ENCODE results near the gene PHC2.

The PHC2 gene

DNA sequence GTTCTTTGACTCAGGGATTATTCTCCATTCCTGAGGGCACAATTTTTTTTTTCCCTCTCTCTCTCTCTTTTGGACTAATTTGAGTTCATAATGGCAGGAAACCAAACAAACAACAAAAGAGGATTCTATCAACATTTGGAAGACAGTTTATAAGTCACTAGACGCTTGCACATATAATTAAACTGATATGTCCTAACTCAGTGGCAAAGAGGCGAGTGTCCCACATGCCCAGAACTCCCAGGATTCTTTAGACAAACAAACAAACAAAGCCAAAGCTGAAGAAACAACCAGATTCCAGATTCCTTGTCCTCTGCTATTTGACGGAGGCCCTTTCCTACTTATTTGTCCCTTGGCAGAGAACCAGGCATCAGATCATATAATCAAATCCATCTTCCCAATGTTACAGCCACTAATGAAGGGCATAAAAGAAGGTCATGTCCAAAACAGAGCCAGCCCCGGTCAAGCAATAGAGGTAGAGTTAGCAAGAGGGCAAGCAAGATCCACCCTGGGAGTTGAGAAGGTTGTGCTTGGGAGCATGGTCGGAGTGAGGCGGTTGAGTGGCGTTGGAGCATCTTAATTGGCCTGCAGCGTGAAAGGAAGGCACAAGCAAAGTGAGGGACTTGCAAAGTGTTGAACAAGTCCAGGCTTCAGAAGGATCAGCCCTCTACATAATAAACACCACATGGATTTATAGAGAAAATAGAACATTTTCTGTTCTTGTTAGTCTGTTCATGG is 144.3 kb downstream of the PHC2 start:
- Histone ChIP-seq H3K27me3 (replicated peaks) (no peaks in the 10 kb centered on the region), H3K27ac (no peak overlapping the region), H3K4me3 (ENCODE audit: low read depth, low read length) (no peak overlapping the region), H3K36me3 (replicated peaks) (peaks cover 14% of the 10 kb centered on the region)
- in situ Hi-C loops (cut with HindIII; ENCODE audit: low pct_ligation_motif_present, low sequenced_read_pairs), result no loop called here
- no peak for TF ChIP-seq CTCF (IDR thresholded peaks at IDR 0.05; ENCODE audit: low read depth, low read length, missing control alignments)
- no peak for DNase-seq

DNA sequence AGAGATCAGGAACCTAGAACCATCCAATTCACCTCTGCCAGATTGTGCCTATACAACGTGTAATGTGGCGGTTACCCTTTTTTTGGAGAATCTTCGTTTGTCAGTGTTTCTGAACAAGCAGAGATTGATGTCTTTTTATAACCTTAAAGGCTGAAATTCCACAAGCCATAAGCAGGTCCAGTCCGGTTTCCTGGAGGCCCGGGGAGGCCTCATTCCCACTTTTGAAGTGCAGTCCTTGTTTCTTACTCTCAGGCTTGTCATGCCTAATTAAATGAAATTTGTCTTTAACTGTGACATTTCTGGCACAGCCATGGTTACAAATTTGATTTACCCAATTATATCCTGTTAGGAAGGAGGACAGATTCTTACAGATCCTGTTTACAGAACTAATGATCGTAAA is 146.8 kb downstream of the PHC2 start:
- Histone ChIP-seq H3K27ac (no peak overlapping the region), H3K36me3 (replicated peaks) (peaks cover 30% of the 10 kb centered on the region), H3K4me3 (ENCODE audit: low read depth, low read length) (no peak overlapping the region), H3K27me3 (replicated peaks) (no peaks in the 10 kb centered on the region)
- DNase-seq, result no peak
- no peak for TF ChIP-seq CTCF (IDR thresholded peaks at IDR 0.05; ENCODE audit: low read depth, low read length, missing control alignments)
- in situ Hi-C loops (cut with HindIII; ENCODE audit: low pct_ligation_motif_present, low sequenced_read_pairs), result no loop called here

- no peak overlapping the region for H3K4me3 ChIP-seq (ENCODE audit: low read depth, low read length)
- in situ Hi-C loops (cut with HindIII; ENCODE audit: low pct_ligation_motif_present, low sequenced_read_pairs), result no loop called here
- H3K36me3 ChIP-seq (replicated peaks), result peaks cover 30% of the 10 kb centered on the region
- H3K27me3 ChIP-seq (replicated peaks), result no peaks in the 10 kb centered on the region
- DNase-seq, result no peak
- no peak for TF ChIP-seq CTCF (IDR thresholded peaks at IDR 0.05; ENCODE audit: low read depth, low read length, missing control alignments)
- no peak overlapping the region for H3K27ac ChIP-seq
These were observed 148.1 kb downstream of the PHC2 start for GRCh38 chr1:33282791-33283190.

- Histone ChIP-seq H3K36me3 (replicated peaks) (peaks cover 30% of the 10 kb centered on the region), H3K4me3 (ENCODE audit: low read depth, low read length) (no peak overlapping the region), H3K27me3 (replicated peaks) (no peaks in the 10 kb centered on the region), H3K27ac (no peak overlapping the region)
- in situ Hi-C loops (cut with HindIII; ENCODE audit: low pct_ligation_motif_present, low sequenced_read_pairs), result no loop called here
- DNase-seq, result no peak
- no peak for TF ChIP-seq CTCF (IDR thresholded peaks at IDR 0.05; ENCODE audit: low read depth, low read length, missing control alignments)
These were observed 149.2 kb downstream of the PHC2 start for GRCh38 chr1:33281554-33282303.

DNA sequence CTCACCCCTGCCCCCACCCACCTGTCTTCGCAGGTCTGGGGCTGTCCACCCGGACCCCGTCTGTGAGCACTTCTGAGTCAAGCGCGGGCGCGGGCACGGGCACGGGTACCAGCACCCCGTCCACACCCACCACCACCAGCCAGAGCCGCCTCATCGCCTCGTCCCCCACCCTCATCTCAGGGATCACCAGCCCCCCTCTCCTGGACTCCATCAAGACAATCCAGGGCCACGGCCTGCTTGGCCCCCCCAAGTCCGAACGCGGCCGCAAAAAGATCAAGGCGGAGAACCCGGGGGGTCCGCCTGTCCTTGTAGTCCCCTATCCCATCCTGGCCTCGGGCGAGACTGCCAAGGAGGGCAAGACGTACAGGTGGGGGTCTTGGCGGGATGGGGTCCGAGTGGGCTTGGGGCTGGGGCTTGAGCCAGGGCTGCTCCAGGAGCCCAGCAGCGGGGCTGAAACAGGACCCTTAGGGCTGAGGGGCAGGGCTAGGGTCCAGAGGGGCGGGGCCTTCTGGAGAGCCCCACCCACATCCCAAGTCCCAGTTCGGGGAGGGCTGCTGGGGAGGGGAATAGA is 150.7 kb downstream of the PHC2 start:
- Histone ChIP-seq H3K36me3 (replicated peaks) (peaks cover 30% of the 10 kb centered on the region), H3K27ac (no peak overlapping the region), H3K4me3 (ENCODE audit: low read depth, low read length) (no peak overlapping the region), H3K27me3 (replicated peaks) (no peaks in the 10 kb centered on the region)
- in situ Hi-C loops (cut with HindIII; ENCODE audit: low pct_ligation_motif_present, low sequenced_read_pairs), result no loop called here
- no peak for DNase-seq
- TF ChIP-seq CTCF (IDR thresholded peaks at IDR 0.05; ENCODE audit: low read depth, low read length, missing control alignments), result no peak

Measured in brain microvascular endothelial cell (primary cell).